Liver (tissue), 9 donors: ENCODE measurements around the gene SFTA2. TPM values are rescaled to one million over a fixed set of nuclear protein-coding genes. Genes with fewer than 3 reads are reported as not detected.

Source experiments
- DNase-seq: peaks from one replicate; pipeline ENCODE4 v3.0.0-alpha.2; 2017; ENCODE audit warnings: low spot score
- H3K27ac ChIP-seq, 2 donors: one replicate each; pipeline ENCODE4 v1.7.0; 2013; ENCODE audit warnings: inconsistent platforms in 2 of 2, low read length in 2 of 2, control low read depth in 1 of 2, low read depth in 1 of 2, mild to moderate bottlenecking in 1 of 2
- H3K27me3 ChIP-seq, 4 donors: one replicate each; pipeline versions ENCODE4 v1.6.1 to v1.7.0; 2013; ENCODE audit warnings: low read length in 3 of 4, inconsistent platforms in 1 of 4, mild to moderate bottlenecking in 1 of 4, moderate library complexity in 1 of 4; ENCODE audit not compliant: control insufficient read depth in 4 of 4, insufficient read depth in 4 of 4
- H3K36me3 ChIP-seq, 4 donors: one replicate each; pipeline versions ENCODE4 v1.6.1 to v1.7.0; 2013; ENCODE audit warnings: low read length in 3 of 4, mild to moderate bottlenecking in 3 of 4, low read depth in 1 of 4, moderate library complexity in 1 of 4; ENCODE audit not compliant: control insufficient read depth in 4 of 4, insufficient read depth in 3 of 4
- H3K4me1 ChIP-seq, 4 donors: one replicate each; pipeline versions ENCODE4 v1.6.1 to v1.7.0; 2013; ENCODE audit warnings: low read length in 3 of 4, mild to moderate bottlenecking in 3 of 4, moderate library complexity in 1 of 4; ENCODE audit not compliant: control insufficient read depth in 4 of 4, insufficient read depth in 4 of 4
- H3K4me3 ChIP-seq, 3 donors: one replicate each; pipeline versions ENCODE4 v1.6.1 to v1.7.0; 2013; ENCODE audit warnings: low read length in 3 of 3, control low read depth in 1 of 3, low read depth in 1 of 3, mild to moderate bottlenecking in 1 of 3
- H3K9ac ChIP-seq, 2 donors: one replicate each; pipeline ENCODE4 v1.7.0; 2013; ENCODE audit warnings: low read length in 2 of 2, mild to moderate bottlenecking in 2 of 2, moderate library complexity in 2 of 2, control low read depth in 1 of 2, low read depth in 1 of 2
- H3K9me3 ChIP-seq, 4 donors: one replicate each; pipeline versions ENCODE4 v1.6.1 to v1.7.0; 2013; ENCODE audit warnings: low read length in 3 of 4; ENCODE audit not compliant: control insufficient read depth in 4 of 4
- CTCF ChIP-seq: fragments of 150-350 bp; IDR thresholded peaks from 2 replicates; pipeline ENCODE4 v1.5.1; 2017; ENCODE audit warnings: improper control_type of control experiment, low read depth, low read length; ENCODE audit not compliant: missing input control
- EGR1 ChIP-seq, 2 donors: IDR thresholded peaks; 2 replicates each; pipeline ENCODE4 v1.6.1; 2016 to 2018; ENCODE audit warnings: antibody characterized with exemption in 2 of 2, low read depth in 2 of 2
- FOXA1 ChIP-seq: IDR thresholded peaks from 2 replicates; pipeline ENCODE4 v1.6.1; 2016; ENCODE audit warnings: antibody characterized with exemption
- FOXA2 ChIP-seq: IDR thresholded peaks from 2 replicates; pipeline ENCODE4 v1.6.1; 2016; ENCODE audit warnings: antibody characterized with exemption
- GABPA ChIP-seq, 2 donors: IDR thresholded peaks in 1 of 2; conservative IDR thresholded peaks in 1 of 2; 2 replicates each; pipeline ENCODE4 v1.6.1; 2016; ENCODE audit warnings: antibody characterized with exemption in 2 of 2, mild to moderate bottlenecking in 1 of 2, moderate library complexity in 1 of 2
- HNF4A ChIP-seq, 2 donors: conservative IDR thresholded peaks; 2 replicates each; pipeline ENCODE4 v1.6.1; 2016; ENCODE audit warnings: antibody characterized with exemption in 2 of 2, mild to moderate bottlenecking in 2 of 2
- HNF4G ChIP-seq: IDR thresholded peaks from 2 replicates; pipeline ENCODE4 v1.6.1; 2016; ENCODE audit warnings: antibody characterized with exemption
- JUND ChIP-seq, 2 donors: IDR thresholded peaks; 2 replicates each; pipeline ENCODE4 v1.6.1; 2016; ENCODE audit warnings: antibody characterized with exemption in 2 of 2
- NR2F2 ChIP-seq: IDR thresholded peaks from 2 replicates; pipeline ENCODE4 v1.6.1; 2016; ENCODE audit warnings: antibody characterized with exemption
- RAD21 ChIP-seq, 2 donors: IDR thresholded peaks; 2 replicates each; pipeline ENCODE4 v1.6.1; 2016; ENCODE audit warnings: antibody characterized with exemption in 2 of 2, mild to moderate bottlenecking in 2 of 2
- RXRA ChIP-seq, 2 donors: IDR thresholded peaks; 2 replicates each; pipeline ENCODE4 v1.6.1; 2017 to 2018; ENCODE audit warnings: antibody characterized with exemption in 2 of 2, mild to moderate bottlenecking in 1 of 2
- SP1 ChIP-seq: IDR thresholded peaks from 2 replicates; pipeline ENCODE4 v1.6.1; 2018; ENCODE audit warnings: antibody characterized with exemption, mild to moderate bottlenecking
- TAF1 ChIP-seq: conservative IDR thresholded peaks from 2 replicates; pipeline ENCODE4 v1.6.1; 2016; ENCODE audit warnings: antibody characterized with exemption, mild to moderate bottlenecking
- YY1 ChIP-seq: IDR thresholded peaks from 2 replicates; pipeline ENCODE4 v1.6.1; 2016; ENCODE audit warnings: antibody characterized with exemption, mild to moderate bottlenecking
- ZBTB33 ChIP-seq: IDR thresholded peaks from 2 replicates; pipeline ENCODE4 v1.6.1; 2016; ENCODE audit warnings: antibody characterized with exemption
- WGBS: extraction: QIAGEN DNeasy Blood & Tissue Kit; methylation state at CpG from one replicate; pipeline ENCODE4 v1.1.7; 2013; 5-methylcytosine and 5-hydroxymethylcytosine counted together
- polyA plus RNA-seq, 2 donors: library from polyadenylated mRNA; stranded (reverse) in 1 of 2; unstranded in 1 of 2; fragments of 200-250 nt in 1 of 2; fragments of >200 nt in 1 of 2; fragmentation: Nextera tagmentation in 1 of 2; extraction: Ambion mirVana in 1 of 2; gene quantifications; one replicate each; pipeline versions ENCODE4 v1.2.1 to v1.2.3, GENCODE V29; 2013 to 2015
- total RNA-seq, 2 donors: library from RNA; depleted of rRNA; stranded (reverse); fragments of >200 nt; gene quantifications; one replicate each; pipeline ENCODE4 v1.2.3, GENCODE V29; 2014
- TF ChIP-seq, protein P1 (sequence below): IDR thresholded peaks from 2 replicates; pipeline ENCODE4 v1.6.1; 2016; ENCODE audit warnings: antibody characterized with exemption, mild to moderate bottlenecking
- TF ChIP-seq, protein P2 (sequence below): IDR thresholded peaks from 2 replicates; pipeline ENCODE4 v1.6.1; 2016; ENCODE audit warnings: antibody characterized with exemption
- TF ChIP-seq, protein P3 (sequence below): IDR thresholded peaks from 2 replicates; pipeline ENCODE4 v1.6.1; 2016; ENCODE audit warnings: antibody characterized with exemption
- donor health status: healthy.
- donor health status: healthy.
- donor health status: healthy.
- donor health status: healthy.
- donor health status: healthy.

The SFTA2 gene
- total RNA-seq = not detected
- under 1 TPM in 1 of 2 donors, not detected in 1; 0.60 TPM for polyA plus RNA-seq

GRCh38 chr6:30931969-30932645 is at the start of gene SFTA2:
TSS of gene SFTA2 (minus strand) at chr6:30932170. CDS start at chr6:30932096, 74 bp downstream.
- no peak for DNase-seq
- Histone ChIP-seq H3K4me3 (no peak within 1 kb of the TSS), H3K9me3 (peaks cover 0 to 3% (median 1%) of the 10 kb centered on the region in 4 donors), H3K36me3 (peaks cover 0 to 3% (median 0%) of the 10 kb centered on the region in 4 donors), H3K27me3 (peaks cover 0 to 5% (median 0%) of the 10 kb centered on the region in 4 donors), H3K27ac (no peak within 1 kb of the TSS), H3K4me1 (no peaks in the 10 kb centered on the region), H3K9ac (no peak within 1 kb of the TSS)
- WGBS = 71% methylated on average over 7 of the region's 7 CpGs
- no peak for TF ChIP-seq JUND (IDR thresholded peaks at IDR 0.05)
- no peak for TF ChIP-seq RXRA (IDR thresholded peaks at IDR 0.05)
- TF ChIP-seq, protein P1, sequence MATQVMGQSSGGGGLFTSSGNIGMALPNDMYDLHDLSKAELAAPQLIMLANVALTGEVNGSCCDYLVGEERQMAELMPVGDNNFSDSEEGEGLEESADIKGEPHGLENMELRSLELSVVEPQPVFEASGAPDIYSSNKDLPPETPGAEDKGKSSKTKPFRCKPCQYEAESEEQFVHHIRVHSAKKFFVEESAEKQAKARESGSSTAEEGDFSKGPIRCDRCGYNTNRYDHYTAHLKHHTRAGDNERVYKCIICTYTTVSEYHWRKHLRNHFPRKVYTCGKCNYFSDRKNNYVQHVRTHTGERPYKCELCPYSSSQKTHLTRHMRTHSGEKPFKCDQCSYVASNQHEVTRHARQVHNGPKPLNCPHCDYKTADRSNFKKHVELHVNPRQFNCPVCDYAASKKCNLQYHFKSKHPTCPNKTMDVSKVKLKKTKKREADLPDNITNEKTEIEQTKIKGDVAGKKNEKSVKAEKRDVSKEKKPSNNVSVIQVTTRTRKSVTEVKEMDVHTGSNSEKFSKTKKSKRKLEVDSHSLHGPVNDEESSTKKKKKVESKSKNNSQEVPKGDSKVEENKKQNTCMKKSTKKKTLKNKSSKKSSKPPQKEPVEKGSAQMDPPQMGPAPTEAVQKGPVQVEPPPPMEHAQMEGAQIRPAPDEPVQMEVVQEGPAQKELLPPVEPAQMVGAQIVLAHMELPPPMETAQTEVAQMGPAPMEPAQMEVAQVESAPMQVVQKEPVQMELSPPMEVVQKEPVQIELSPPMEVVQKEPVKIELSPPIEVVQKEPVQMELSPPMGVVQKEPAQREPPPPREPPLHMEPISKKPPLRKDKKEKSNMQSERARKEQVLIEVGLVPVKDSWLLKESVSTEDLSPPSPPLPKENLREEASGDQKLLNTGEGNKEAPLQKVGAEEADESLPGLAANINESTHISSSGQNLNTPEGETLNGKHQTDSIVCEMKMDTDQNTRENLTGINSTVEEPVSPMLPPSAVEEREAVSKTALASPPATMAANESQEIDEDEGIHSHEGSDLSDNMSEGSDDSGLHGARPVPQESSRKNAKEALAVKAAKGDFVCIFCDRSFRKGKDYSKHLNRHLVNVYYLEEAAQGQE = no peak
- TF ChIP-seq, protein P2, sequence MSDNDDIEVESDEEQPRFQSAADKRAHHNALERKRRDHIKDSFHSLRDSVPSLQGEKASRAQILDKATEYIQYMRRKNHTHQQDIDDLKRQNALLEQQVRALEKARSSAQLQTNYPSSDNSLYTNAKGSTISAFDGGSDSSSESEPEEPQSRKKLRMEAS = no peak
- no peak for TF ChIP-seq ZBTB33
- TF ChIP-seq HNF4A (conservative IDR thresholded peaks at IDR 0.05) = no peak
- no peak for TF ChIP-seq CTCF
- no peak for TF ChIP-seq RAD21 (IDR thresholded peaks at IDR 0.05)
- no peak for TF ChIP-seq FOXA1
- TF ChIP-seq FOXA2 = no peak
- TF ChIP-seq SP1 = no peak
- no peak for TF ChIP-seq EGR1 (IDR thresholded peaks at IDR 0.05; ENCODE audit: low read depth in 2 of 2)
- no peak for TF ChIP-seq NR2F2
- TF ChIP-seq, protein P3, sequence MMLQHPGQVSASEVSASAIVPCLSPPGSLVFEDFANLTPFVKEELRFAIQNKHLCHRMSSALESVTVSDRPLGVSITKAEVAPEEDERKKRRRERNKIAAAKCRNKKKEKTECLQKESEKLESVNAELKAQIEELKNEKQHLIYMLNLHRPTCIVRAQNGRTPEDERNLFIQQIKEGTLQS = no peak
- TF ChIP-seq GABPA (IDR thresholded peaks at IDR 0.05 in 1 of 2, conservative IDR thresholded peaks at IDR 0.05 in 1 of 2) = no peak
- no peak for TF ChIP-seq YY1
- no peak for TF ChIP-seq TAF1
- TF ChIP-seq HNF4G = no peak
